ENCODE results near the gene ATP6V0C.
A peak's percentile ranks its signal among the peaks of the same experiment; 100 is the strongest.

The ATP6V0C gene

GRCh38 chr16:2513405-2514332 lies at the start of gene ATP6V0C:
Gene ATP6V0C, plus strand, starts transcription at chr16:2513952. Its CDS starts 152 bp downstream, at chr16:2514104.
- peak; percentile 73 for DNase-seq (ENCODE audit: low read depth)

DNA sequence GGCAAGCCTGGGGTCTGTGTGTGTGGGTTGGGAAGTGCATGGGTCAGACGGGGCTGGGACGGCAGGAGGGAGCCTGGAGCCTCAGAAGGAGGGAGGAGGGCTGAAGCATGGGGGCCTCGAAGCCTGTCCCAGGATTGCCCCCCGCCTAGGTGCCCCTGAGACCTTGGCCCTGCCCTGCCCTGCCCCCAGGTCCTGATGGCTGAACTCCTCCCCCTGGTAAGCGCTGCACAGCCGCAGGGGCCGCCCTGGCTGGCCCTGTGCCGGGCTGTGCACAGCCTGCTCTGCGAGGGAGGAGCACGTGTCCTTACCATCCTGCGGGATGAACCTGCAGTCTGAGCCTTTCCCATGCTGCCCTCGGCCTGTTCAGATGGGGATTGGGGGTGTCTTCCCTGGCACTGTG lies 49.4 kb upstream of the ATP6V0C start:
- no peak for DNase-seq (ENCODE audit: low read depth)

- DNase-seq (ENCODE audit: low read depth), result no peak
Measured at GRCh38 chr16:2465653-2466415, 47.9 kb upstream of the ATP6V0C start.

GRCh38 chr16:2466667-2467527 lies 46.9 kb upstream of the ATP6V0C start:
- no peak for DNase-seq (ENCODE audit: low read depth)

DNA sequence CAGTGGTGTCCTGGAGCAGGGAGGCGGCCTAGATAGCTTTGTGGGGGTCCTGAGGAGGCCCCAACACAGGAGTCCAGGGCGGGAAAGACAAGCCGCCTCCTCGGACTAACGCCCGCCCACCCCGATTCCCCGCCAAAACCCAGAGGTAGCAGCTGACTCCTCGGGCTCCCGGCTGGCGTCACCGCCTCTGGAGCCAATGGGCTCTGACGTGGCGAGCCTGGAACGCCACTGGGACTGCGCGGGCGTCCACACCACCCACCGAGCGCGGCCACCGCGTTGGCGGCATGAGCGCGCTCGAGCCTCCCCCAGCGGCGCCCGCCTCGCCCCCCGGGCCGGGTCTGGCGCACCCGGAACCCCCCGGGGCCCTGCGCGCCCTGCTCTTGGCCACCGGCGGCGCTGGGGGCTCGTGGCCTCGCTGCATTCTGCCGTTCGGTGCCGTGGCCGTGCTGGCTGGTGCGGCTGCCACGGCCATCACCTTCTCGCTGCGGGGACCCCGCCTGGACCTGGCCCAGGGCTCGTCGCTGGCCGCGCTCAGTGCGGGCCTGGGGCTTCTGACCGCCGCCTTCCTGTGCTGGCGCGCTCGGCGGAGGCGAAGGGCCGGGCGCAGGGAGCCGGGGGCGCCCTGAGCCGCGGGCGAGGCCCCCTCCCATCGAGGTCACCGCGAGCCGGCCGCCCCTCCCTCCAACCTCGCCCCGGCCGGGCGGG lies 46.1 kb upstream of the ATP6V0C start:
- no peak for DNase-seq (ENCODE audit: low read depth)

DNA sequence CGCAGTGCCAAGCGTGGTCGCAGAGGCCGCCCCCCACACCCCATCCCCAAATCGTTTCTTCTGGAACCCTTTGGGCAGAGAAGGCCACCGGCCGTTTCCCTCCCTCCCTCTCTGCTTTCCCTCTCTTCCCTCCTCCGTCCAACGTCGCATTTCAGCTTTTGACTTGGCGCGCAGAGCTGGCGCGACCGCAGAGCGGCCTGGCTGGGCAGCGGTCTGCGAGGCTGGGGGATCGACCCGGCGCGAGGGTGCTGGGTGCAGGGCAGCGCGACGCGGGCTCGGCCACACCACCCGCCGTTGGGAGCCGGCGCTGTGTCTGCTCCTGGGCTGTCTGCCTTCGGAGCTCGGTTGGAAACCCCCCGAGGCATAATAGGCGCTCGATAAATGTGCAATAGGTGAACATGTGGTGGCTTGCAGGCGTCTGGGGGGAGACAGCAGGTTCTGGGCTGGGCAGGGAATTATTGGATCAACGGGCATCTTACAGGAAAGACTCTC lies 45.5 kb upstream of the ATP6V0C start:
- DNase-seq (ENCODE audit: low read depth), result no peak

DNA sequence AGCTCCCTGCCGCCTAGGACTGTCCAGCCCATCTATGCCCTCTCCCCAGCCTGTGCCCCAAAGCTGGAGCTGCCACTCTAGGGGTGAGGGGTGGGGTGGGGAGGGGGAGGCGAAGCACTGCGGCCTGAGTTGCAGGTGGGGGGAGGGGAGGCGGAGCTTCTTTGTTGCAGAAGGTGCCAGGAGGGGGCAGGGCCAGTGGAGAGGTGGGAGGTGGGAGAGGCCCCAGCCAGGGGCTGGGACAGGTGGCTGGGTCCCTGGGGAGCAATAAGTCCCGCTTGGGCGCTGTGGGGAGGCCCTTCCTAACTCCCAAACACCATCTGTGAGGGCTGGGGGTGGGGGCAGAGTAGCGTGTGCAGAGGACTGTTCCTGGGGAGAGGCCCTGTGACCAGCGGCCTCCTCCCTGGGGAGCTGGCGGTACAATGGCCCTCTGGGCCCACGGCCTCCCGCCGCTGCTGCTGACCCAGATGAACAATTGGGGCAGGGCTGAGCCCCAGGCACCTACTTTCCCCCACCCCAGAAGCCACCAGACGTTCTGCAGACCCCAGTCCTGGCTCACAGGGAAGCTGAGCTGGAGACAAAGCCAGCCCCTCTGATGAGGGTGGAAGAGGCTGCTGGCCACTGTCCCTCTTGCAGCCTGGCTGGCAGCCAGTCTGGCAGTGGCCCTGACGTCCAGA lies 44.9 kb upstream of the ATP6V0C start:
- no peak for DNase-seq (ENCODE audit: low read depth)

DNA sequence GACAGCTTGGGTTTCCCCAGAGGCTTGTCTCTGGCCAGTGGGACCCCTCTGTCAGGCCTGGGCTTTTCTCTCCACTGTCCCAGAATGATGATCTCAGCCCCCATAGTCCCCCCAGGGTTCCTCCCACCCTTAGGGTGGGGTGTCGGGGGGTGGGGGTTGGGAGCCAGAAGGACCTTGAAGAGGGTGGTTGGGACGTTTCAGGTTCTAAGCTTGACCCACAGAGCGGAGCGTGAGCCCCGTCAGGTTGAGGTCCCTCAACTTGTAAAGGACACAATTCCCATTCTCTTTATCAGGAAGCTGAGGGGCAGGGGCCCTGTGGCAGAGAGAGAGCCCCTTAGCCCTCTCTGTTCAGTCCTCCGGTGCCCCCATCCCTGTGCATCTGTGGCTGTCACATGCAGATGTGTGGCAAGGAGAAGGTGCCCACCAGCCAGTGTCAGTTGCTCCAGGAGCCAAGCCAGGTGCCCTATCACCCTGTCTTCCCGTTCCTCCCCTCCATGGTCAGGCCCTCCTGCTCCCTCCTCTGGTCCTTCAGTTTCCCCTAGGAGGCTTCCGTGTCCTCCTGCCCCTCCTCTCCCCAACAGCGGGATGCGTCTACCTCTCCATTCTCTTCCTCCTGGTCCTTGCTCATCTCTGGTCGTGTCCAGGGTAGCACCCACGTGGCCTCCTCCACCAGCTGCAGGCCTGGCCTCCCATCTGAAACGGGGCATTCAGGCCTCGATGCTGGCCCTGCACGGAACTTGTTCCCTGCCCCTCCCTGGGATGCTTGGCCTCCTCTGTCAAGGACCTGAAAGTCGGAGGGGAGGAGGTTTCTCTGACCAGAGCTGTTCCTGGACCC lies 44.1 kb upstream of the ATP6V0C start:
- no peak for DNase-seq (ENCODE audit: low read depth)

DNA sequence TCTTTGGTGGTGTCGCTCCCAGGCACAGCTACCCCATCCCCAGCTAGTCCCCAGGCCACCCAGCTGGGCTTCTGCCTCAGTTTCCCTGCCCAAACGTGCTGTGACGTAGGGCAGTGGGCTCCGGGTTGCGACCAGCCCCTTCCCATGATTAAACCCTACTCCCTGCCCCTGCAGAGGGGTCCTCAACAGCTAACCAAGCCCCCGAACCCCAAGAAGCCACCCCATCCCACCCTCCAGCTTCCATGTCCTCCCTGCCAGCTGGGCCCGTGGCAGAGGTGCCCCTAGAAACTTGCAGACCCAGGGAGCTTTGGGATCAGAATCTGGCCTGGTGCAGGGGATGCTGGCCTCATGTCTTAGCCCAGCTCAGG lies 43.5 kb upstream of the ATP6V0C start:
- DNase-seq (ENCODE audit: low read depth), result no peak

DNA sequence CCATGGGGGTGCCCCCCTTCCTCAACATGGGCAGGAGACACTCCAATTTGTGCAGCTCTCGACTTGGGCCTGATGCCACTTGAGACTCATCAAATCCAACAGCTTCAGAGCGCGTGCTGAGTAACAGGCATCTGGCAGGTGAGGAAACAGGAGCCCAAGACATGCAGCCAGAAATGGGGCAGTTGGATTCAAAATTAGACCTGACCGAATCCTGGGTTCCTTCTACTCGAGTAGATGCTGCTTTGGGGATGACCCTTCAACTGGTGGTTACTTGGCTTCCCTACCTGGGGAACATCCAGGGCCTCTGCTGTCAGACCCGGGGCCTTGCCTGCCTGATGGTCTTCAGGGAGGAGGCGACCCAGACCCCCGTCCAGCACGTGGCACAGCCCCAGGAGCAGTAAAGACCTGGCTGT lies 43.1 kb upstream of the ATP6V0C start:
- DNase-seq (ENCODE audit: low read depth), result no peak

DNA sequence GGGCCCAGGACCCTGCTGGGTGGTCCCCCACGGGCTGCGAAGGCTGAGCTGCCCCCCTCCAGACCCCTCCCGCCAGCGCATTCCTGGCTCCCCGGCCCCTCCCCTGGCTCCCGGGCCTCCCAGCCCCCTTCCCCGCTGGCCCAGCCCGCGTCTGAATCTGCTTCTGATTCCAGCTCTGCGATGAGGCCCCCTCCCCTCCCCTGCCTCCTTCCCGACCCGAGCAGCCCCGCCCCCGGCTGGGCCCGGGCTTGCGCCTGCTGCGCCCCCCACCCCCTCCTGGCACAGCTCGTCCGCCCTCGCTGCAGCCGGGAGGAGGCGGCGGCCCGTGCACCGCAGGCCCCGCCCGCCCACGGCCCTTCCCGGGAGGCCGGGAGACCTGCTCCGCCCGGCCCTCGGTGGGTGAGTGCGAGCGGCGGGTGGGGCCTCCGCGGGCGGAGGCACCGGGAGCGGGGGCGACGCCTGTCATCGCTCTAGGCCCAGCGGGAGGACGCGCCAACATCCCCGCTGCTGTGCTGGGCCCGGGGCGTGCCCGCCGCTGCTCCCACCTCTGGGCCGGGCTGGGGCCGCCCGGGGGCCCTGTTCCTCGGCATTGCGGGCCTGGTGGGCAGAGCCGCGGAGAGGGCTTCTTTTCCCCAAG lies 42.6 kb upstream of the ATP6V0C start, which contains the start of gene NTN3:
TSS of gene NTN3 (plus strand) at position 282 of the 637 bp plus-strand sequence. CDS start 405 bp downstream, outside the sequence.
- DNase-seq (ENCODE audit: low read depth), result no peak

- no peak for DNase-seq (ENCODE audit: low read depth)
Measured at GRCh38 chr16:2471653-2472487, 41.9 kb upstream of the ATP6V0C start.

GRCh38 chr16:2472488-2472864 lies 41.3 kb upstream of the ATP6V0C start:
- no peak for DNase-seq (ENCODE audit: low read depth)

- no peak for DNase-seq (ENCODE audit: low read depth)
Measured at GRCh38 chr16:2472885-2473445, 40.8 kb upstream of the ATP6V0C start.

GRCh38 chr16:2473446-2473926 lies 40.3 kb upstream of the ATP6V0C start:
- DNase-seq (ENCODE audit: low read depth), result peak; percentile 72

DNA sequence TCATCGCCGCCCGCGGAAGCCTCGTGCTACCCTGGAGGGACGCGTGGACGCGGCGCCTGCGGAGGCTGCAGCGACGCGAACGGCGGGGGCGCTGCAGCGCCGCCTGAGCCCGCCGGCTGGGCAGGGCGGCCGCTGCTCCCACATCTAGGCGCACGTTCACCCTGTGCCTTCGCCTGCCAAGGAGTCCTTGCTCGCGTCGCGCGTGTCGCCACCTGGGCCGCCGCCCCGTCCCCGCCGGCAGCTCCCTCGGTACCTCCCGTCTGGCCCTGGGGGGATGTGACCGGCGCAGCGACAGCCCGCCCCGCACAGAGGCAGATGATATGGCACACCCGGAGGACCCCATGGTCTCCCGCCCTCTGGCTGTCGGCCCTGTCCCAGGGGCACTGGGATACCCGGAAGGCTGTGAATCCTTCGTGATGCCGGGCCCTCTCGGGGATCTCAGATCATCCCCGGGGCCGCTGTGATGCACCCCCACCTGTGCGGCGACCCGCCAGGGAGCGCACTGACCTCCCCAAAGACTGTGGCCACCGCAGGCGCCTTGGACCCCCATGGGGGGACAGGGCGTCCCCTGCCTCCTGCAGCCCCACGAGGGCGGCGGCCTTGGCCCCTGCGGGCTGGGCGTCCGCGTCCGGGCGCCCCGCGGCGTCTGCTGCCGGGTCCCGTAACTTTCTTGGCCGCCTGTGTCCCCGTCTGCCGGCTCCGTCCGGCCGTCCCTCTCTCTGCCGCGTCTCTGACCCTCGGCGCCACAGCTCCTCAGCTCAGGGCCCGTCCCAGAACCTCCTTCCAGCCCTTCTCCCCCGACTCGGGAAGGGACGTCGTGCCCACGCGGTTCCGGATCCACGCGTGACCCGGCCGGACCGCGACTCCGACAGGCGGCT lies 39.5 kb upstream of the ATP6V0C start:
- no peak for DNase-seq (ENCODE audit: low read depth)

DNA sequence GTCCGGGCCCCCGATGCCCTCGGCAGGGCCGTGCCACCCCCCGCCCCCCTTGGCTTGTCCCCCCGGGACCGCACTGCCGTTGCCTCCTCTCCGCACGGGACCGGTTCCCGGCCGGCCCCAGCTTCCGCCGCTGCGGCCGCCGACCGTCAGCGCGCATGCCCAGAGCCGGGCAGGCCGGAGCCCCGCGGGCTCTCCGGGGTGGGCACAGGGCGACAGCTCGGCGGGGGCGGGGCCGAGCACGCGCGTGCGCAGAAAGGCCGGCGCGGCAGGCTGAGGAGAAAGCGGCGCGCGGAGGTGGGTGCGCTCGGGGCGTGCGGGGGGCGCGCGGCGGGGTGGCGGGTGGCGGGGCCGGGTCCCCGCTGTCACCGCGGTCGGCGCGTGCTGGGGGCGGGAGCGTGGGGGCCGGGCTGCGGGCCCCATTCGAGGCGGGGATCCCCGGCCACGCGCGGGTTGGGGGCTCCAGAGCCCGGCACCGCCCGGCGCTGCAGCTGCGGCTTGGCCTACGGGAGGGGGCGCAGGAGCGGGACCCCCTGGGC lies 38.8 kb upstream of the ATP6V0C start, which contains the start of gene TBC1D24:
TSS of gene TBC1D24 (plus strand) at position 251 of the 536 bp plus-strand sequence. CDS start 21,022 bp downstream, outside the sequence.
- no peak for DNase-seq (ENCODE audit: low read depth)
